Psoas muscle (tissue), 8 donors: Measurements from ENCODE around the gene SLC35F3. TPM values are rescaled to one million over a fixed set of nuclear protein-coding genes. Genes with fewer than 3 reads are reported as not detected.

ENCODE experiments used
- ATAC-seq, 4 donors: fragments of 200-7000 bp; cut with Tn5 transposase; one replicate each; pipeline ENCODE4 v1.9.1; 2020; ENCODE audit warnings: moderate library complexity in 3 of 4, mild to moderate bottlenecking in 2 of 4
- DNase-seq, 2 donors: peaks; one replicate each; pipeline ENCODE4 v3.0.0-alpha.2; 2020
- H3K27ac ChIP-seq: fragments of 200-600 bp; one replicate; pipeline ENCODE4 v1.8.0; 2022
- H3K27me3 ChIP-seq, 3 donors: fragments of 200-600 bp in 1 of 3; one replicate each; pipeline versions ENCODE4 v1.6.1 to v1.8.0; 2013 to 2022; ENCODE audit warnings: low read length in 2 of 3, mild to moderate bottlenecking in 2 of 3, moderate library complexity in 1 of 3; ENCODE audit not compliant: insufficient read depth in 3 of 3
- H3K36me3 ChIP-seq, 2 donors: fragments of 200-600 bp in 1 of 2; one replicate each; pipeline versions ENCODE4 v1.6.1 to v1.8.0; 2013 to 2022; ENCODE audit warnings: low read depth in 1 of 2, mild to moderate bottlenecking in 1 of 2, moderate library complexity in 1 of 2; ENCODE audit not compliant: insufficient read depth in 1 of 2
- H3K4me1 ChIP-seq: fragments of 200-600 bp; one replicate; pipeline ENCODE4 v1.8.0; 2022
- H3K4me3 ChIP-seq: fragments of 200-600 bp; one replicate; pipeline ENCODE4 v1.8.0; 2022; ENCODE audit warnings: mild to moderate bottlenecking
- H3K9me3 ChIP-seq: fragments of 200-600 bp; one replicate; pipeline ENCODE4 v1.8.0; 2022
- WGBS, 3 donors: extraction: QIAGEN DNeasy Blood & Tissue Kit; methylation state at CpG; one replicate each; pipeline versions ENCODE4 v1.1.6 to v1.1.7; 2013; 5-methylcytosine and 5-hydroxymethylcytosine counted together
- intact Hi-C, 2 donors: fragments of 100-400 bp; cut with DNase I; formaldehyde crosslinking; loops; one replicate each; pipeline versions ENCODE4 v1.11.0 to v1.14.2; 2022
- polyA plus RNA-seq, 3 donors: library from polyadenylated mRNA; stranded (reverse); fragments of 200-250 nt; gene quantifications; one replicate each; pipeline ENCODE4 v1.2.3, GENCODE V29; 2013
- total RNA-seq, 4 donors: library from RNA; stranded (reverse); fragmentation: NEBNext Ultra II Directional in 2 of 4; extraction: Animal tissue kit (Norgen Biotek cat#: 25700) in 2 of 4; gene quantifications; one replicate each; pipeline versions ENCODE4 v1.2.1 to v1.2.4, GENCODE V29; 2021 to 2023
- TF ChIP-seq, protein P1 (sequence below): fragments of 200-600 bp; IDR thresholded peaks from one replicate; pipeline ENCODE4 v1.8.0; 2022; ENCODE audit warnings: antibody characterized with exemption
- donor health status: healthy with polysubstance abuse.
- donor health status: DM: no; HTN: no; CAD: no; lungs with moderate emphysema.
- donor health status: Bipolar disorder and iron deficiency.
- donor health status: healthy.
- donor health status: DM: yes; HTN: yes; CAD: no.
- donor health status: DM: no; HTN: no; CAD: no.
- donor health status: DM: no; HTN: no; CAD: no.
- donor health status: DM: yes; HTN: yes; CAD: no.

SLC35F3 gene
- total and polyA plus RNA-seq, 7 donors: 0.01 to 0.16 (median 0.10) TPM; not detected in 3

DNA sequence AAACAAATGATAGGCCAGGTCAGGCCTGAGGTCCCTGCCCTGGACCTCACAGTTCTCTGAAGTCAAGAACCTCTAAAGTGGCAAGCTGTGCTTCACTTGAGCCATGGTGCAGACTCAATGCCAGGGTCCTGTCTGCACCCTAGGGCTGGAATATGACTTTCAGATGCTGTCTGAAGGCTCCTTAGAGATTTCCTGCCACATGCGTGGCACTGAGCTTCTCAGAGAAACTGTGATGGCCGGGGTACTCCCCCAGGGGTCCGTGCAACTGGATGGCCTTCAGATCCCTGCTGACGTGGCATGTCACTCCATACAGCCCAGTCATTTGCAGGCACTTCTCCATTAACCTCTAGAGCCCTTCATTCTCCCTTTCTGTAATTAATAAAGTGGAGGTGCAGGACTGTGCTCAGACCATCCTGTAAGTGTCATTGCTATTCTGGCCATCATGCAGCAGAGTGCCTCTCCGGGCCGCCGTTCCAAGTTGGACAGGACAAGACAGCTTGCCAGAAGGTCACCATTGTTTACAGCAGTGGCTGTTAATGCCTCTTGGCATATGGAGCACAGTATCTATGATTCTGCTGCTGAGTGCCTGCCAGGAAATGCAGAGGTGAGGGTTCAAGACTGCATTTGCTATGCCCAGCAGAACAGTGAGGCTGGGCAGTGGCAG lies 263.7 kb downstream of the SLC35F3 start:
- TF ChIP-seq, protein P1, sequence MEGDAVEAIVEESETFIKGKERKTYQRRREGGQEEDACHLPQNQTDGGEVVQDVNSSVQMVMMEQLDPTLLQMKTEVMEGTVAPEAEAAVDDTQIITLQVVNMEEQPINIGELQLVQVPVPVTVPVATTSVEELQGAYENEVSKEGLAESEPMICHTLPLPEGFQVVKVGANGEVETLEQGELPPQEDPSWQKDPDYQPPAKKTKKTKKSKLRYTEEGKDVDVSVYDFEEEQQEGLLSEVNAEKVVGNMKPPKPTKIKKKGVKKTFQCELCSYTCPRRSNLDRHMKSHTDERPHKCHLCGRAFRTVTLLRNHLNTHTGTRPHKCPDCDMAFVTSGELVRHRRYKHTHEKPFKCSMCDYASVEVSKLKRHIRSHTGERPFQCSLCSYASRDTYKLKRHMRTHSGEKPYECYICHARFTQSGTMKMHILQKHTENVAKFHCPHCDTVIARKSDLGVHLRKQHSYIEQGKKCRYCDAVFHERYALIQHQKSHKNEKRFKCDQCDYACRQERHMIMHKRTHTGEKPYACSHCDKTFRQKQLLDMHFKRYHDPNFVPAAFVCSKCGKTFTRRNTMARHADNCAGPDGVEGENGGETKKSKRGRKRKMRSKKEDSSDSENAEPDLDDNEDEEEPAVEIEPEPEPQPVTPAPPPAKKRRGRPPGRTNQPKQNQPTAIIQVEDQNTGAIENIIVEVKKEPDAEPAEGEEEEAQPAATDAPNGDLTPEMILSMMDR: no peak
- WGBS, 3 donors: 52 to 55% (median 52%) methylated on average over 7 of the region's 7 CpGs
- H3K27ac ChIP-seq: no peak overlapping the region
- H3K4me3 ChIP-seq: no peak overlapping the region
- intact Hi-C loops: loop anchor here in 1 of 2 donors (5.0 kb wide), 1 partner anchor 129 kb away; no protein-coding TSS in a partner anchor
- no peaks in the 10 kb centered on the region for H3K36me3 ChIP-seq
- DNase-seq (peak in 1 of 2 donors; percentile 57), ATAC-seq (peak; percentile 54 to 94 (median 80))
- no peaks in the 10 kb centered on the region for H3K4me1 ChIP-seq
- no peaks in the 10 kb centered on the region for H3K9me3 ChIP-seq
- H3K27me3 ChIP-seq: no peaks in the 10 kb centered on the region

- H3K4me3 ChIP-seq: no peak overlapping the region
- DNase-seq (no peak), ATAC-seq (peak in 2 of 4 donors; percentile 33 to 52)
- WGBS, 3 donors: 86 to 88% (median 88%) methylated on average over 9 of the region's 9 CpGs
- no peak overlapping the region for H3K27ac ChIP-seq
- no peaks in the 10 kb centered on the region for H3K36me3 ChIP-seq
- no peaks in the 10 kb centered on the region for H3K9me3 ChIP-seq
- no peaks in the 10 kb centered on the region for H3K27me3 ChIP-seq
- intact Hi-C loops: loop anchor here in 1 of 2 donors (5.0 kb wide), 1 partner anchor 128 kb away; no protein-coding TSS in a partner anchor
- no peaks in the 10 kb centered on the region for H3K4me1 ChIP-seq
- TF ChIP-seq, protein P1: no peak
Observed at GRCh38 chr1:234169161-234169849, 264.8 kb downstream of the SLC35F3 start.

DNA sequence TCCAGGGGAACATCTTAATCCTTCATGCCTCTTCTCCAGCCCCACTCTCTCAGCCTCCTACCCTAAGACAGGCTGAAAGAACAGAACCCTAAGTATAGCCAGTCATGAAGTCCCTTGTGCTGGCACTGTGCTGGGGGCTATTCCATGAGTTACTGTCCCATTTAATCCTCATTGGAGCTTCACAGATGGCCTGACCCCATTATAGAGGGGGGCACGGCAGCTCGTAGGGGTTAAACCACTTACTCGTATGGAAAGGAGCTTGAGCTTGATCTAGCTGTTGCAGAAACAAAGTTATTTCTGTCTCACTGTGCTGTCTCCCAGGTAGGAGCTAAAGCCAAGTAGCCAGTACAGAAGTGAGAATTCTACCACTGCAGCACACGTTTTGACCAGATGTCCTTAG lies 265.6 kb downstream of the SLC35F3 start:
- Histone ChIP-seq H3K4me1 (no peaks in the 10 kb centered on the region), H3K36me3 (no peaks in the 10 kb centered on the region), H3K27me3 (no peaks in the 10 kb centered on the region), H3K4me3 (no peak overlapping the region), H3K9me3 (no peaks in the 10 kb centered on the region), H3K27ac (no peak overlapping the region)
- WGBS, 3 donors: 42 to 59% (median 44%) methylated on average over 4 of the region's 4 CpGs
- DNase-seq (no peak), ATAC-seq (no peak)
- intact Hi-C loops: no loop called here
- TF ChIP-seq, protein P1: no peak

DNA sequence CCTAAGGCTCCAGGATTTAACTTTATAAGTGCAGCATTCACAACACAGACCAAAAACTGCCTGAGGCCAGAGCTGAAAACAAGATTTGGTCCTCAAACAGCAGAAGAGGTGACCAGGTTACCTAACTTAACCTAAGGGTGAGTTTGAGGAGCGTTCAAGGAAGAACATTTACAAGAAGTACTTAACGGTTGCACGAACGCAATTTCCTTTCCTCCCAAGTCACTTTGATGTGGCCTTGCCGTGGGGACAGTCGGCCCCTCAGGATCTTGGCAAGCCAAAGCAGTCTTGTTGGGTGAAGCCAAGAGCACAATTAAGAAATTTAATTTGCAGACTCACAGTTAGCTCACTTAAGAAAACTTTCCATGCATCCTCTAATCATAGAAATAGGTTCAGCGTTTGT lies 266.1 kb downstream of the SLC35F3 start:
- ATAC-seq: no peak
- Histone ChIP-seq H3K27me3 (no peaks in the 10 kb centered on the region), H3K4me1 (no peaks in the 10 kb centered on the region), H3K27ac (no peak overlapping the region), H3K9me3 (no peaks in the 10 kb centered on the region), H3K36me3 (no peaks in the 10 kb centered on the region), H3K4me3 (no peak overlapping the region)
- no peak for DNase-seq
- intact Hi-C loops: no loop called here
- 55 to 62% (median 59%) methylated on average over 7 of the region's 7 CpGs for WGBS, 3 donors
- TF ChIP-seq, protein P1: no peak
